ENCODE data around the gene ASTN2. TPM values are rescaled to one million over a fixed set of nuclear protein-coding genes. Genes with fewer than 3 reads are reported as not detected.

The ASTN2 gene
- total RNA-seq, 1 donor = 5.6 TPM

DNA sequence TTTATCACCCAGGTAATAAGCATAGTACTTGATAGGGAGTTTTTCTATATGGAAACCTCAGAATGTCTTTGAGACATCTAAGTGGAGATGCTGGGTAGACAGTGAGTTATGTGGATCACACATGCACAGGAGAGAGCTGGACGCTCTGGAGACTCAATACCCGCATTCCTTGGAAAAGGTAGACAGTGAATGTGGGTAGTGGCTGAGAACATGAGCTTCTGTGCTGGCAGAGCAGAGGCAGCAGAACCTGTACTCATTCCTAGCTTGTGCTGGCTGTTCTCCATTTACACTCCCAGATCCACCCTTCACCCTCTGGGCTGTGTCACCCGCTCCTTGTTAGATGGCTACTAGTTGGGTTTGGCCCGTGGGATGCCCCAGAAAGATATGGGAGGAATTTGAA lies 269.8 kb downstream of the ASTN2 start:
- TF ChIP-seq, protein P1, sequence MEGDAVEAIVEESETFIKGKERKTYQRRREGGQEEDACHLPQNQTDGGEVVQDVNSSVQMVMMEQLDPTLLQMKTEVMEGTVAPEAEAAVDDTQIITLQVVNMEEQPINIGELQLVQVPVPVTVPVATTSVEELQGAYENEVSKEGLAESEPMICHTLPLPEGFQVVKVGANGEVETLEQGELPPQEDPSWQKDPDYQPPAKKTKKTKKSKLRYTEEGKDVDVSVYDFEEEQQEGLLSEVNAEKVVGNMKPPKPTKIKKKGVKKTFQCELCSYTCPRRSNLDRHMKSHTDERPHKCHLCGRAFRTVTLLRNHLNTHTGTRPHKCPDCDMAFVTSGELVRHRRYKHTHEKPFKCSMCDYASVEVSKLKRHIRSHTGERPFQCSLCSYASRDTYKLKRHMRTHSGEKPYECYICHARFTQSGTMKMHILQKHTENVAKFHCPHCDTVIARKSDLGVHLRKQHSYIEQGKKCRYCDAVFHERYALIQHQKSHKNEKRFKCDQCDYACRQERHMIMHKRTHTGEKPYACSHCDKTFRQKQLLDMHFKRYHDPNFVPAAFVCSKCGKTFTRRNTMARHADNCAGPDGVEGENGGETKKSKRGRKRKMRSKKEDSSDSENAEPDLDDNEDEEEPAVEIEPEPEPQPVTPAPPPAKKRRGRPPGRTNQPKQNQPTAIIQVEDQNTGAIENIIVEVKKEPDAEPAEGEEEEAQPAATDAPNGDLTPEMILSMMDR (IDR thresholded peaks at IDR 0.05; ENCODE audit: insufficient read depth, low read length) = no peak
- no peak overlapping the region for H3K4me3 ChIP-seq (ENCODE audit: low read depth, low read length)
- DNase-seq (ENCODE audit: low read depth) = no peak

DNA sequence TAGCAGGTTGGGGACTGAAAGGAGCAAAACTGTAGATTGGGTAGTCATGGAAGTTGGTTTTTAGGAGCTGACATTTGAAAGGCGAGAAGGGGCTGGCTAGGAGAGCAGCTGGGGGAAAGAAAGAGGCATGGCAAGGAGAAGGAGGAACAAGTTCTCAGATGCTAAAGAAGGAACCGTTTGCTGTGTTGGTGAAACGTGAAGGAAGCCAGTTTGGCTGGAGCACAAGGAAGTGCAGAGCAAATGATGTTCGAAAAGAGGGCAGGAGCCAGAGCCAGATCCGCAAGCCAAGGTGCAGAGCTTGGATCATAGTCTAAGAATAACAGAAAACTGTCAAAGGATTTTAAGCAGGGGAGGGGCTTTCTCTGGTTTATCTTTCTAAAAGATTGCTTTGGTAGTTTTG lies 276.6 kb downstream of the ASTN2 start:
- TF ChIP-seq, protein P1 (IDR thresholded peaks at IDR 0.05; ENCODE audit: insufficient read depth, low read length) = no peak
- H3K4me3 ChIP-seq (ENCODE audit: low read depth, low read length) = no peak overlapping the region
- no peak for DNase-seq (ENCODE audit: low read depth)

GRCh38 chr9:117136461-117136860 lies 278.4 kb downstream of the ASTN2 start:
- no peak for DNase-seq (ENCODE audit: low read depth)
- H3K4me3 ChIP-seq (ENCODE audit: low read depth, low read length) = no peak overlapping the region
- TF ChIP-seq, protein P1 (IDR thresholded peaks at IDR 0.05; ENCODE audit: insufficient read depth, low read length) = no peak

DNA sequence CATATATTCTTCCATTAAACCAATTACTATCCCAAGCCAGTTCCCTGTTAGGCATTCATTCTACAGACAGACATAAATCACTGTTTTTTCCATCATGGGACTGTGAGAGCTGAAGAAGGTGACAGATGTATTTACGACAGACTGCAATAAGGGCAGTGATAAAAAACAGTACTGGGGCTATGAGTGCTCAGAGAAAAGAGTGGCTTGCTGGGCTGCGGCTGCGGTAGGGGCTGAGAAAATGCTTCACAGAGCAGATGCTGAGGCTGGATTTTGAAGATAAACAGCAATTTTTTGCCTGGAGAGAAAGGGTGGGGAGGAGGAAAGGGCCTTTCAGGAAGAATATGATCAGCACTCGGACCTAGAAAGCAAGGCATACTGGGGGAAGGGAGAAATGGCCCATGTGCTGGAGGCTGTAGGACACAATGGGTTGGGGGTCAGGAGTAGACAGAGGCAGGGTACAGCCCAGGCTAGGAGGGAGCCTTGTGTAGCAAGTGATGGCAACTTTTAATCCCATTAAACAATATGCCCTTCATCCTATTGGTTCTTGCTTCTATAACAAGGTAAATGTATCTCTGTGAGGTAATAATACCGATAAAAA lies 279.3 kb downstream of the ASTN2 start:
- H3K4me3 ChIP-seq (ENCODE audit: low read depth, low read length) = no peak overlapping the region
- TF ChIP-seq, protein P1 (IDR thresholded peaks at IDR 0.05; ENCODE audit: insufficient read depth, low read length) = no peak
- DNase-seq (ENCODE audit: low read depth) = no peak

- no peak overlapping the region for H3K4me3 ChIP-seq (ENCODE audit: low read depth, low read length)
- no peak for DNase-seq (ENCODE audit: low read depth)
- TF ChIP-seq, protein P1 (IDR thresholded peaks at IDR 0.05; ENCODE audit: insufficient read depth, low read length) = no peak
Measured at GRCh38 chr9:117134826-117135500, 279.9 kb downstream of the ASTN2 start.

DNA sequence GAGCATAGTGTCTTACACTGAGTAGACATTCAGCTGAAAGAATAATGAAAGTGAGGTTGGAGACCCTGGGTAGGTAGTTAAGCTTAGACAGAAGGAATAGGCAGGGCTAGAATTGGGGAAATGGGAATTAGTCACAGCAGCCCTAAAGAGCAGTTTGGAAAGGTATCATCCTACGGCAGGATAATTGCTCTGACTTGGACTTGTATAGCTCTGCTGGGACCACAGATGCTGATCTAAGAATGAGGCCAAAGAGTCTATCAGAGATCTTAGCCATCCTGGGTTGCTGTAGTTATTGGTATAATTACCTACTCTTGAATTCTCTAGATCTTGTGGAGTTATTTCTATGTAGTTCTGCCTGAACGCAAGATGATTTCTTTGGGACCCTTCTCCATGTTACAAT lies 288.0 kb downstream of the ASTN2 start:
- no peak overlapping the region for H3K4me3 ChIP-seq (ENCODE audit: low read depth, low read length)
- TF ChIP-seq, protein P1 (IDR thresholded peaks at IDR 0.05; ENCODE audit: insufficient read depth, low read length) = no peak
- no peak for DNase-seq (ENCODE audit: low read depth)

Data from fibroblast of the aortic adventitia (primary cell).